HEK293T (cell line): ENCODE data around the gene ARHGAP10.

Source experiments
- BHLHE40 ChIP-seq: fragments of 450-650 bp; IDR thresholded peaks from 2 replicates; pipeline ENCODE4 v1.6.1; 2016; ENCODE audit warnings: mild to moderate bottlenecking, moderate library complexity, borderline replicate concordance
- CTBP1 ChIP-seq: fragments of 450-650 bp; IDR thresholded peaks from 2 replicates; pipeline ENCODE4 v1.6.1; 2016; ENCODE audit warnings: borderline replicate concordance
- FOXA1 ChIP-seq: fragments of 450-650 bp; IDR thresholded peaks from 2 replicates; pipeline ENCODE4 v1.6.1; 2016; ENCODE audit warnings: mild to moderate bottlenecking
- FOXK2 ChIP-seq: fragments of 450-650 bp; IDR thresholded peaks from 2 replicates; pipeline ENCODE4 v1.6.1; 2016; ENCODE audit warnings: mild to moderate bottlenecking
- SP1 ChIP-seq: fragments of 450-650 bp; IDR thresholded peaks from 2 replicates; pipeline ENCODE4 v1.6.1; 2017
- SUZ12 ChIP-seq: fragments of 450-650 bp; IDR thresholded peaks from 2 replicates; pipeline ENCODE4 v1.6.1; 2016; ENCODE audit warnings: mild to moderate bottlenecking
- ZNF384 ChIP-seq: fragments of 450-650 bp; IDR thresholded peaks from 2 replicates; pipeline ENCODE4 v1.6.1; 2016
- TF ChIP-seq, protein P1 (sequence below): fragments of 450-650 bp; IDR thresholded peaks from 2 replicates; pipeline ENCODE4 v1.6.1; 2016

DNA sequence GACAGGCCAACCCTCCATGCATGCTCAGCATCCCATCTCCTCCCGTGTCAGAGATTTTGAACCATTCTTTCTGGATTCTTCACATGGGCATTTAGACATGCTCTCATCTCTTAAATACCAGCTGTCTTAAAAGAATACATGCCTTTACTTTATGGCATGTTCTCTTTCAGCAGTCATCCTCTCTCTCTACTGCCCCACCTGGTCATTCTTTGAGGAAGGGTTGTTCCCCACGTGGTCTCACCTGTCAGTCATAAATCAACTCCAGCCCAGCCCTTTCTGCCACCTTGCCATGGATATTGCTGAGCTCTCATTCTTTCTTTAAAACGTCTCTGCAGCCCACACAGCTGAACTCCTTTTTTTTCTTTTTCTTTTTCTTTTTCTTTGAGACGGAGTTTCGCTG is 111.3 kb downstream of the ARHGAP10 start:
- no peak for TF ChIP-seq FOXK2
- no peak for TF ChIP-seq SUZ12
- no peak for TF ChIP-seq ZNF384
- TF ChIP-seq BHLHE40: no peak
- no peak for TF ChIP-seq FOXA1
- TF ChIP-seq, protein P1, sequence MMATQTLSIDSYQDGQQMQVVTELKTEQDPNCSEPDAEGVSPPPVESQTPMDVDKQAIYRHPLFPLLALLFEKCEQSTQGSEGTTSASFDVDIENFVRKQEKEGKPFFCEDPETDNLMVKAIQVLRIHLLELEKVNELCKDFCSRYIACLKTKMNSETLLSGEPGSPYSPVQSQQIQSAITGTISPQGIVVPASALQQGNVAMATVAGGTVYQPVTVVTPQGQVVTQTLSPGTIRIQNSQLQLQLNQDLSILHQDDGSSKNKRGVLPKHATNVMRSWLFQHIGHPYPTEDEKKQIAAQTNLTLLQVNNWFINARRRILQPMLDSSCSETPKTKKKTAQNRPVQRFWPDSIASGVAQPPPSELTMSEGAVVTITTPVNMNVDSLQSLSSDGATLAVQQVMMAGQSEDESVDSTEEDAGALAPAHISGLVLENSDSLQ: peak; percentile 98
- TF ChIP-seq SP1: no peak
- TF ChIP-seq CTBP1: no peak
